PFSK-1 (cell line): ENCODE results near the gene ITGB1BP2.

Experiments
- FOXP2 ChIP-seq: optimal IDR thresholded peaks from 2 replicates; pipeline ENCODE3; 2011; ENCODE audit warnings: borderline replicate concordance, control low read depth, inconsistent platforms; ENCODE audit not compliant: insufficient read depth; ENCODE audit errors: extremely low read length, extremely low read depth
- POLR2AphosphoS5 ChIP-seq: IDR thresholded peaks from 2 replicates; pipeline ENCODE4 v1.6.1; 2012; ENCODE audit warnings: low read depth, mild to moderate bottlenecking, control low read depth, low read length, moderate library complexity
- REST ChIP-seq, 2 experiments: IDR thresholded peaks; 2 replicates each; pipeline versions ENCODE4 v1.6.1 to v1.8.0; 2011 to 2012; ENCODE audit warnings: low read depth in 2 of 2, low read length in 2 of 2, control low read depth in 1 of 2, inconsistent platforms in 1 of 2, mild to moderate bottlenecking in 1 of 2, moderate library complexity in 1 of 2; ENCODE audit not compliant: insufficient read depth in 1 of 2
- SIN3A ChIP-seq: IDR thresholded peaks from 2 replicates; pipeline ENCODE4 v1.6.1; 2012; ENCODE audit warnings: mild to moderate bottlenecking, low read length, moderate library complexity, borderline replicate concordance; ENCODE audit not compliant: insufficient read depth
- TAF1 ChIP-seq: IDR thresholded peaks from 2 replicates; pipeline ENCODE4 v1.6.1; 2012; ENCODE audit warnings: low read length, control low read depth, borderline replicate concordance; ENCODE audit not compliant: insufficient read depth

The ITGB1BP2 gene

DNA sequence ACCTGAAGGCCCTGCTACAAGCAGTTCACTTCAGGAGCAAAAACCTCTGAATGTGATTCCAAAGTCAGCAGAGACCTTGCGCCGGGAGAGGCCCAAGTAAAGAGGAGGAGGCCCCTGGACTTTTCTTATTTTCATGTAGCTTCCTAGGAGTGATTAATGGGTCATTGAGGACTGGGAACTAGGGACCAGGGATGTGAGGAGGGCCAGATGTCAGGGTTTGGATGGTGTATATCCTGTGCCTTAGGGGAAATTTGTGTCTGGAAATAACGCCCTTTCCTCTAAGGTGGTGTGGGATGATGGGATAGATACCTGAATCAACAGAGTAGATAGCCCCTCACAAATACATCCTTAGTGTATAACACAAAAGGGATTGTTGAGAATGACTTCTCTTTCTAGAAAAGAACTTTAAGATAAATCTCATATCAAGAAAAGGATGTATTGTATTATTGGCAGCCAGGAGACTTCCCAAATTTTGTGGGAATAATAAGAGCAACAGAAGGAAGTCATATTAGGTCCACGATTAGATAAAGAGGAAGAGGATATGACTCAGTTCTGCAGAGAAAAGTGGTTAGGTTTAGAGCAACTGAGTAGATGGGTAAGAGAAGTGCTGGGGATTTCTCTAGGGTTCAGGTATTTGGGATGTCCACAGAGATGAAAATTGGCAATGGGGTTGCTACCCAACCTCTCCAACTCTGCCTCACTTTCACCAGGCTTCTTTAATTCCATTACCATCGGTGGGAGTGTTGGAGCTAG lies 1.1 kb downstream of the ITGB1BP2 start:
- TF ChIP-seq SIN3A (no peak), REST (IDR thresholded peaks at IDR 0.05; ENCODE audit: insufficient read depth in 1 of 2, low read depth in 2 of 2, low read length in 2 of 2) (no peak), POLR2AphosphoS5 (no peak), FOXP2 (no peak), TAF1 (no peak)

- TF ChIP-seq FOXP2 (no peak), REST (IDR thresholded peaks at IDR 0.05; ENCODE audit: insufficient read depth in 1 of 2, low read depth in 2 of 2, low read length in 2 of 2) (no peak), SIN3A (no peak), TAF1 (no peak), POLR2AphosphoS5 (no peak)
Measured at GRCh38 chrX:71304561-71304960, 3.0 kb downstream of the ITGB1BP2 start.

GRCh38 chrX:71315917-71316316 lies 14.4 kb downstream of the ITGB1BP2 start:
- no peak for TF ChIP-seq FOXP2
- TF ChIP-seq SIN3A, result no peak
- no peak for TF ChIP-seq TAF1
- no peak for TF ChIP-seq POLR2AphosphoS5
- no peak for TF ChIP-seq REST (IDR thresholded peaks at IDR 0.05; ENCODE audit: insufficient read depth in 1 of 2, low read depth in 2 of 2, low read length in 2 of 2)

DNA sequence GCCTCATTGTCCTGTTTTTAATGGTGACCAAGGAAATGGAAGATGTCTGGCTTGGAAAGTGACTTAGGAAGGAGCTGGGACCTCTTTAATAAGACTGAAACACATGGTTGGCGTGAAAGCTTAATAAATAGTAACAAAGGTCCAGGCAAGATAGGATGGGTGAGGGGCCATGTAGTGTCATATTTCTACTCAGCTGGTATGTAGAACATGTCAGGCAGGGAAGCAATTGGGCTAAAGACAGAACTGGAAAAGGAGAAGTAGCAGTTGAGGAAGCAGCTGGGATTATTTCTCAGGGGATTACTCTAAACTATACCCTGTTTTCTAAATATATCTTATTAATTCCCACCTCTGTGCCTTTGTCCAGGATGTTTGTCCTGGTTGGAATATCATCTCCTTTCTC lies 18.6 kb downstream of the ITGB1BP2 start:
- TF ChIP-seq SIN3A (no peak), REST (IDR thresholded peaks at IDR 0.05; ENCODE audit: insufficient read depth in 1 of 2, low read depth in 2 of 2, low read length in 2 of 2) (no peak)

- TF ChIP-seq TAF1 (no peak), FOXP2 (no peak), REST (IDR thresholded peaks at IDR 0.05; ENCODE audit: insufficient read depth in 1 of 2, low read depth in 2 of 2, low read length in 2 of 2) (no peak), POLR2AphosphoS5 (no peak), SIN3A (no peak)
Measured at GRCh38 chrX:71321731-71322130, 20.2 kb downstream of the ITGB1BP2 start.
